SU-DHL-6 (cell line): ENCODE data around the gene OR5D13.

Experiments used
- H2AFZ ChIP-seq: fragments of 200-600 bp; sonication (generic); 2 replicates; pipeline ENCODE4 v1.6.1; 2014; ENCODE audit warnings: low read depth, mild to moderate bottlenecking, moderate library complexity, mixed read lengths, antibody characterized with exemption, low read length; ENCODE audit not compliant: severe bottlenecking
- H3F3A ChIP-seq: fragments of 200-600 bp; shearing (Covaris generic); 2 replicates; pipeline ENCODE4 v1.6.0; 2016; ENCODE audit warnings: antibody characterized with exemption, mild to moderate bottlenecking; ENCODE audit not compliant: insufficient read depth
- H3K27ac ChIP-seq: fragments of 200-600 bp; sonication (generic); 2 replicates; pipeline ENCODE4 v1.5.1; 2016; ENCODE audit warnings: low read depth, mild to moderate bottlenecking, low read length, moderate library complexity, mixed read lengths
- H3K27me3 ChIP-seq: fragments of 200-600 bp; sonication (generic), shearing (Covaris generic); 2 replicates; pipeline ENCODE4 v1.6.0; 2014; ENCODE audit warnings: mild to moderate bottlenecking, low read length
- H3K36me3 ChIP-seq: fragments of 200-600 bp; sonication (generic); 2 replicates; pipeline ENCODE4 v1.6.1; 2014; ENCODE audit warnings: mild to moderate bottlenecking, low read length, mixed read lengths
- H3K4me2 ChIP-seq: fragments of 300-600, 200-600 bp; shearing (Covaris generic), sonication (generic); 2 replicates; pipeline ENCODE4 v1.6.0; 2014; ENCODE audit warnings: low read length, low read depth, mild to moderate bottlenecking; ENCODE audit not compliant: poor library complexity, severe bottlenecking
- H3K4me3 ChIP-seq: fragments of 200-600 bp; sonication (generic); 2 replicates; pipeline ENCODE4 v1.5.1; 2014; ENCODE audit warnings: antibody characterized with exemption, low read length, mild to moderate bottlenecking, mixed read lengths; ENCODE audit not compliant: insufficient read depth, poor library complexity, severe bottlenecking
- H3K79me2 ChIP-seq: fragments of 200-600 bp; sonication (generic); 2 replicates; pipeline ENCODE4 v1.6.1; 2014; ENCODE audit warnings: mild to moderate bottlenecking, low read length, moderate library complexity; ENCODE audit not compliant: insufficient read depth
- H3K9ac ChIP-seq: fragments of 200-600 bp; sonication (generic); 2 replicates; pipeline ENCODE4 v1.7.0; 2014; ENCODE audit warnings: mild to moderate bottlenecking, low read length
- H3K9me2 ChIP-seq: fragments of 200-600 bp; sonication (generic); replicated peaks from 2 replicates; pipeline ENCODE4 v1.6.1; 2014; ENCODE audit warnings: low read length; ENCODE audit not compliant: insufficient read depth
- H3K9me3 ChIP-seq: fragments of 200-600 bp; sonication (generic); 2 replicates; pipeline ENCODE4 v1.6.1; 2014; ENCODE audit warnings: low read length, mixed read lengths; ENCODE audit not compliant: insufficient read depth
- H4K20me1 ChIP-seq: fragments of 200-600 bp; sonication (generic); 2 replicates; pipeline ENCODE4 v1.6.1; 2014; ENCODE audit warnings: low read depth, mild to moderate bottlenecking, antibody characterized with exemption, low read length, moderate library complexity, mixed read lengths
- CTCF ChIP-seq: fragments of 200-600 bp; sonication (generic); IDR thresholded peaks from one replicate; pipeline ENCODE4 v1.5.1; 2017; ENCODE audit warnings: antibody characterized with exemption, mild to moderate bottlenecking, low read length, moderate library complexity; ENCODE audit not compliant: insufficient read depth, poor library complexity, severe bottlenecking
- EZH2phosphoT487 ChIP-seq: fragments of 200-600 bp; sonication (generic), shearing (Covaris generic); conservative IDR thresholded peaks from 2 replicates; pipeline ENCODE4 v1.6.1; 2018; ENCODE audit warnings: mild to moderate bottlenecking, antibody characterized with exemption, low read length, moderate library complexity, mixed read lengths

Gene OR5D13

GRCh38 chr11:55773138-55773537 lies at the start of gene OR5D13:
Gene OR5D13, plus strand, starts transcription at chr11:55773438. Its CDS starts 0 bp downstream, at chr11:55773438.
- no peaks in the 10 kb centered on the region; the same call in 1 of the 2 replicates for H3K9me3 ChIP-seq
- TF ChIP-seq EZH2phosphoT487 (no peak), CTCF (no peak)
- no peak within 1 kb of the TSS for H3K4me3 ChIP-seq
- no peak within 1 kb of the TSS for H3K9ac ChIP-seq
- no peak within 1 kb of the TSS for H3K4me2 ChIP-seq
- H3K9me2 ChIP-seq: no peaks in the 10 kb centered on the region
- H3K27me3 ChIP-seq: no peaks in the 10 kb centered on the region
- no peak within 1 kb of the TSS for H2AFZ ChIP-seq
- no peaks in the 10 kb centered on the region for H3K79me2 ChIP-seq
- H4K20me1 ChIP-seq: no peaks in the 10 kb centered on the region
- no peaks in the 10 kb centered on the region for H3K36me3 ChIP-seq
- no peak within 1 kb of the TSS for H3K27ac ChIP-seq
- no peaks in the 10 kb centered on the region for H3F3A ChIP-seq

GRCh38 chr11:55726715-55727324 lies 46.4 kb upstream of the OR5D13 start:
- H3K4me2 ChIP-seq: no peak overlapping the region
- no peak overlapping the region for H3K9ac ChIP-seq
- no peaks in the 10 kb centered on the region for H3F3A ChIP-seq
- H2AFZ ChIP-seq: no peak overlapping the region
- H3K36me3 ChIP-seq: no peaks in the 10 kb centered on the region
- H4K20me1 ChIP-seq: no peaks in the 10 kb centered on the region
- H3K9me3 ChIP-seq: no peaks in the 10 kb centered on the region
- H3K27me3 ChIP-seq: no peaks in the 10 kb centered on the region
- no peak overlapping the region for H3K27ac ChIP-seq
- 0 out of 2 replicates have a peak, but pooled peaks cover 4% of the 10 kb centered on the region for H3K9me2 ChIP-seq
- H3K4me3 ChIP-seq: no peak overlapping the region
- TF ChIP-seq EZH2phosphoT487 (no peak), CTCF (no peak)
- no peaks in the 10 kb centered on the region for H3K79me2 ChIP-seq

GRCh38 chr11:55732936-55733335 lies 40.3 kb upstream of the OR5D13 start:
- Histone ChIP-seq H3K27me3 (no peaks in the 10 kb centered on the region), H3K27ac (no peak overlapping the region), H4K20me1 (no peaks in the 10 kb centered on the region), H3K4me2 (no peak overlapping the region), H3K36me3 (no peaks in the 10 kb centered on the region), H2AFZ (no peak overlapping the region), H3K9me2 (0 out of 2 replicates have a peak, but pooled peaks cover 4% of the 10 kb centered on the region), H3K9me3 (no peaks in the 10 kb centered on the region), H3K79me2 (no peaks in the 10 kb centered on the region), H3K9ac (no peak overlapping the region), H3F3A (no peaks in the 10 kb centered on the region), H3K4me3 (no peak overlapping the region)
- no peak for TF ChIP-seq CTCF
- no peak for TF ChIP-seq EZH2phosphoT487
